ENCODE data around the gene RNF34. TPM values are rescaled to one million over a fixed set of nuclear protein-coding genes. Genes with fewer than 3 reads are reported as not detected.

The RNF34 gene
- total and polyA plus RNA-seq, 2 of the 8 experiments (the other 6 are each of a cell fraction or from before 2014, with no cell fraction given) = 37.9 to 57.6 TPM

- H3K4me3 ChIP-seq (ENCODE audit: extremely low read depth in 1 of 4, insufficient read depth in 2 of 4, low read depth in 3 of 4, low read length in 4 of 4) = no peak overlapping the region
- H3K23ac ChIP-seq (ENCODE audit: insufficient read length) = no peak overlapping the region
- peaks cover 26% of the 10 kb centered on the region for H3K79me1 ChIP-seq (ENCODE audit: low read depth, low read length)
- no peaks in the 10 kb centered on the region for H3K27me3 ChIP-seq (replicated peaks in 1 of 4; ENCODE audit: control insufficient read depth in 3 of 4, extremely low read depth in 1 of 4, insufficient read depth in 3 of 4, low read length in 3 of 4)
- no peak overlapping the region for H3K4me2 ChIP-seq (ENCODE audit: insufficient read depth in 1 of 2, low read depth in 2 of 2, low read length in 2 of 2)
- H3K9ac ChIP-seq (replicated peaks in 1 of 4; ENCODE audit: extremely low read depth in 1 of 4, low read depth in 3 of 4, low read length in 3 of 4) = no peak overlapping the region
- DNase-seq (ENCODE audit: low read depth in 1 of 2, low spot score in 2 of 2) (no peak), FAIRE-seq (no peak)
- ChIA-PET POLR2A (ENCODE audit: partially characterized antibody) (interaction anchor here (0.7 to 2.2 kb wide), 4 partner anchors 8 to 13 kb away, joined by 3 to 8 read pairs (median 6); no protein-coding TSS in a partner anchor), CTCF (ENCODE audit: partially characterized antibody) (interaction anchor here (1.3 to 15.5 kb wide), 3 partner anchors 11 to 47 kb away, joined by 4 to 129 read pairs (median 6); no protein-coding TSS in a partner anchor)
- TF ChIP-seq HDAC6 (IDR thresholded peaks at IDR 0.05; ENCODE audit: low read depth, low read length) = no peak
- no peak for TF ChIP-seq TBP (IDR thresholded peaks at IDR 0.05; ENCODE audit: low read depth, low read length)
- no peak for TF ChIP-seq E2F6 (IDR thresholded peaks at IDR 0.05)
- no peak overlapping the region; the same call in 1 of the 2 replicates for H2BK5ac ChIP-seq (ENCODE audit: low read depth, low read length)
- no peak overlapping the region for H2AK5ac ChIP-seq (ENCODE audit: low read depth, low read length)
- peaks cover 0 to 12% (median 6%) of the 10 kb centered on the region in 4 experiments; a peak in 2 of 8 replicates for H3K36me3 ChIP-seq (ENCODE audit: control insufficient read depth in 2 of 4, insufficient read depth in 4 of 4, low read length in 3 of 4)
- no peak overlapping the region for H2BK120ac ChIP-seq (replicated peaks; ENCODE audit: low read depth, low read length)
- no peak overlapping the region for H2AFZ ChIP-seq (ENCODE audit: low read length)
- WGBS, 2 experiments (ENCODE audit: extremely low coverage in 1 of 2, insufficient coverage in 1 of 2, insufficient read length in 1 of 2, insufficient replicate concordance in 2 of 2, low coverage in 1 of 2, low lambda C conversion rate in 2 of 2, missing lambda C conversion rate in 1 of 2) = 92% methylated on average over 6 of the region's 6 CpGs; no CpG with 5 or more reads in 1 of the 2 experiments
- H4K91ac ChIP-seq (replicated peaks; ENCODE audit: insufficient read length, low read length) = no peak overlapping the region
- no peaks in the 10 kb centered on the region; a peak in 1 of 4 replicates for H3K9me3 ChIP-seq (ENCODE audit: insufficient read depth in 2 of 2, low read depth in 1 of 2, low read length in 1 of 2)
- no peaks in the 10 kb centered on the region for H3K23me2 ChIP-seq (ENCODE audit: low read depth, low read length)
- H2BK15ac ChIP-seq (ENCODE audit: low read length) = no peak overlapping the region
- H2BK12ac ChIP-seq (ENCODE audit: low read depth, low read length) = no peak overlapping the region
- H3K27ac ChIP-seq (ENCODE audit: low read depth, low read length) = no peak overlapping the region
- H2BK20ac ChIP-seq (ENCODE audit: low read length) = no peak overlapping the region
- no peak overlapping the region for H3K4ac ChIP-seq (replicated peaks; ENCODE audit: insufficient read length, low read depth, low read length)
- no peak overlapping the region for H3K14ac ChIP-seq (ENCODE audit: insufficient read length)
- H4K5ac ChIP-seq (ENCODE audit: insufficient read length, low read depth, low read length) = no peak overlapping the region
- H3K56ac ChIP-seq (replicated peaks; ENCODE audit: insufficient read length, low read depth, low read length) = no peak overlapping the region
- peaks cover 15 to 21% of the 10 kb centered on the region in 2 experiments for H4K20me1 ChIP-seq (replicated peaks in 1 of 2; ENCODE audit: control insufficient read depth in 1 of 2, insufficient read depth in 2 of 2, low read length in 2 of 2)
- H3K18ac ChIP-seq (ENCODE audit: extremely low read depth, low read length) = no peak overlapping the region
- H3K79me2 ChIP-seq (ENCODE audit: control insufficient read depth in 1 of 2, insufficient read depth in 2 of 2, low read length in 2 of 2) = peaks cover 0 to 65% of the 10 kb centered on the region in 2 experiments; a peak in 2 of 4 replicates
- H3K4me1 ChIP-seq (replicated peaks in 1 of 4; ENCODE audit: control insufficient read depth in 3 of 4, insufficient read depth in 4 of 4, low read length in 3 of 4) = peaks cover 0 to 5% (median 2%) of the 10 kb centered on the region in 4 experiments; a peak in 1 of 7 replicates
- peak overlapping the region; percentile 12; the same call in 1 of the 2 replicates for H4K8ac ChIP-seq (ENCODE audit: extremely low read depth, insufficient read depth, low read length)
Measured at GRCh38 chr12:121454921-121455320, 55.0 kb downstream of the RNF34 start.
